Activated naive CD4-positive, alpha-beta T cell treated with anti-CD3 and anti-CD28 coated beads, Interleukin-2, amount 10 ng/mL, durations not matched to agents 7 days and 5 days (primary cell): Measurements from ENCODE around the gene EDN3.
"Not testable (repeated sequence)": the region's sequence is repeated elsewhere in the genome, so short reads cannot be mapped to it uniquely, and the experiment has no call there.

Experiments
- CTCF ChIA-PET: fragments of 350-600 bp; sonication (Branson Sonifier 250); formaldehyde crosslinking; loops from one replicate; lab custom pipeline; 2021; ENCODE audit warnings: antibody characterized with exemption; lab: Charles Lee
- DNase-seq: peaks from one replicate; pipeline ENCODE4 v3.0.0-alpha.2; 2020
- H3K27ac Mint-ChIP-seq: one replicate; pipeline ENCODE4 v1.8.0; 2021; ENCODE audit warnings: mild to moderate bottlenecking, moderate library complexity, mixed read lengths
- H3K27me3 Mint-ChIP-seq: one replicate; pipeline ENCODE4 v1.8.0; 2021; ENCODE audit warnings: mild to moderate bottlenecking, mixed read lengths
- H3K36me3 Mint-ChIP-seq: one replicate; pipeline ENCODE4 v1.8.0; 2021; ENCODE audit warnings: mixed read lengths
- H3K4me1 Mint-ChIP-seq: one replicate; pipeline ENCODE4 v1.8.0; 2021; ENCODE audit warnings: mixed read lengths
- H3K4me3 Mint-ChIP-seq: one replicate; pipeline ENCODE4 v1.8.0; 2021; ENCODE audit warnings: mild to moderate bottlenecking, moderate library complexity, mixed read lengths
- H3K9me3 Mint-ChIP-seq: one replicate; pipeline ENCODE4 v1.8.0; 2021; ENCODE audit warnings: mixed read lengths

Gene EDN3

DNA sequence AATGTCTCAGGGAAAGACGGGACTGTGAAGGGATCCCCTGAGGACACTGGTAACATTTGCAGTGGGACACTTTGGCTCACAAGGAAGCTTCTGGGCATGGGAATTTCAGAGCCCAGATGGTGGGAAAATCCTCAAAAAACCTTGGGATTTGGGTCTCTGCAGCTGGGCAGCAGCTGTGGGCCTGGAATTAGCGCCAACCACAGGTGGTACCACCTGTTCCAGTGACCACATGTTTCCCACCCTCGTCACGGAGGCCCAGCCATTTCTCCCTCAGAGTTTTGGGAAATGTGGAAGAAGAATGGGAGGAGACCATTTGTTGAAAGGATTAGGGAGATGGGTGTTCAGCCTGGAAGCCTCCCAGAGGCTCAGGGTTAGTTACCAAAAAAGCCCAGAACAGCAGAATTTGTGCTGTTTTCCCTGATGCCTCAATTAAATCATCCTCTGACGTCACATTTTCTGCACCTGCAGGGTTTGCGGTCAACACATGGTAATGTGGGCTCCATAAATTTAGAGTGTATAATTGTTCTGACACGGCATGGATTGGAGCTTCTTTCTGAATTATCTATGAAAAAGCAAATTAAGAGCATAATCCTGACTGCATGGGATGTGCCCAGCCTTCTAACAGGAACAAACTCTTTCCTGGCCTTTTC is 34.4 kb downstream of the EDN3 start:
- no peaks in the 10 kb centered on the region for H3K9me3 Mint-ChIP-seq
- H3K36me3 Mint-ChIP-seq = no peaks in the 10 kb centered on the region
- no peak overlapping the region for H3K27ac Mint-ChIP-seq
- no peak for DNase-seq
- H3K27me3 Mint-ChIP-seq = peaks cover 28% of the 10 kb centered on the region
- H3K4me3 Mint-ChIP-seq = no peak overlapping the region
- CTCF ChIA-PET = interaction anchor here (1.8 kb wide), 1 partner anchor 69 kb away, joined by 4 read pairs; no protein-coding TSS in a partner anchor
- H3K4me1 Mint-ChIP-seq = no peaks in the 10 kb centered on the region

DNA sequence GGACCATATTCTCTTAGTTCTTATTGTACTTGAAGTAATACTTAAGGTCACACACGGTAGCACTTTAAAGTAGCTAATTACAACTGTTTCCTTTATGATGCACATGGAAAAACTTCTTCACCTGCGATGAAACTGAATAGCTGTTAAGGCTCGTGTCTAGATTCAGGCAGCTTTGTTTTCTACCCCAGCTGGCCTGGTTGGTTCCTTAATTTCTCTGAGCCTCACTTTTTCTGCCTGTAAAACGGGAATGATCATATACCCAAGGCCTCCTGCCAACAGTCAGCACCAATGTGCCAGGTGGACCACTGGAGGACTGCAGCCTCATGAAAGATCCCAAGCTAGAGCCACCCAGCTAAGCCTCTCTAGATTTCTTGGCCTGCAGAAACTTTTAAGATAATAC is 35.0 kb downstream of the EDN3 start:
- no peak for DNase-seq
- H3K9me3 Mint-ChIP-seq = no peaks in the 10 kb centered on the region
- no peak overlapping the region for H3K4me3 Mint-ChIP-seq
- H3K27ac Mint-ChIP-seq = no peak overlapping the region
- peaks cover 28% of the 10 kb centered on the region for H3K27me3 Mint-ChIP-seq
- CTCF ChIA-PET = interaction anchor here (0.7 kb wide), 1 partner anchor 48 kb away, joined by 3 read pairs; no protein-coding TSS in a partner anchor
- no peaks in the 10 kb centered on the region for H3K4me1 Mint-ChIP-seq
- H3K36me3 Mint-ChIP-seq = no peaks in the 10 kb centered on the region

DNA sequence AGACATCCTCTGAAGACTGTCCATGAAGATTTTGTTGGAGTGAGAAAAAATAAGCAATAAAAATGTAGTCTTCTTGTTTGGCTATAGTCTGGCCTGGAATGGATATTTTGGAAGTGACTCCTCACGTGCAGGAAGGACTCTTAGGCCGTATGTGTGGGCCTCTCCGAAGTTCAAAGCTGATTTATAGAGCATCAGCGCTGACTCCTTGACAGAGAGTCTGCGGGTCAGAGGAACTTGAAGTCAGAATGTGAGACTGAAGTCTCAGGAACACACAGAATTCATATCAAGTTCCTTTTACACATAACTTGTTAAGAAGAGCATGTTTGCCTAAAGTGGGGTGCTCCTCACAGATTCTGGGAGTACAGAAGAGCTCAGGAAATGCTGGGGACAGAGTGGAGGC is 36.1 kb downstream of the EDN3 start:
- CTCF ChIA-PET = no interaction called here

DNA sequence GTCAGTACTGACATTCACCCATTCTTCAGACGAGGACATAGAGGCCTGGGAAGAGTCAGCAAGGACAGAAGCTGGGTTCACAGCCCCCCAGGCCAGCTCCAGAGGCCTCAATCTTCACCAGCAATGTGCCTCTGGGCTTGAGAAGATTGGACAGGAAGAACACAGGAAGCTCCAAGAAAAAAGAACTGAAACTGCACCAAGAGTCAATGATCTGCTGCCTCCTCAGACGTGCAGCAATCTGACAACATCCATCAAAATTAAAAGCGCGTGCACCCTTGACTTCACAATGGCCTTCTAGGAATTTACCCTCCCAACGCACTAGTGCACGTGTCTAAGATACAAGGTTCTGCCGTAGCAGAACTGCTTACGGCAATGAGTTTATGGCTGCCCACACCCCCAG is 38.0 kb downstream of the EDN3 start:
- CTCF ChIA-PET, DNase-seq, H3K4me3 Mint-ChIP-seq, H3K9me3 Mint-ChIP-seq, H3K36me3 Mint-ChIP-seq, H3K4me1 Mint-ChIP-seq, H3K27ac Mint-ChIP-seq: not testable (repeated sequence)
- peaks cover 21% of the 10 kb centered on the region for H3K27me3 Mint-ChIP-seq

More for the DNA sequence above, 36.1 kb downstream of the EDN3 start:
- Mint-ChIP-seq H3K4me1 (no peaks in the 10 kb centered on the region), H3K27me3 (peaks cover 21% of the 10 kb centered on the region), H3K27ac (no peak overlapping the region), H3K4me3 (no peak overlapping the region), H3K36me3 (no peaks in the 10 kb centered on the region), H3K9me3 (no peaks in the 10 kb centered on the region)
- DNase-seq = no peak

DNA sequence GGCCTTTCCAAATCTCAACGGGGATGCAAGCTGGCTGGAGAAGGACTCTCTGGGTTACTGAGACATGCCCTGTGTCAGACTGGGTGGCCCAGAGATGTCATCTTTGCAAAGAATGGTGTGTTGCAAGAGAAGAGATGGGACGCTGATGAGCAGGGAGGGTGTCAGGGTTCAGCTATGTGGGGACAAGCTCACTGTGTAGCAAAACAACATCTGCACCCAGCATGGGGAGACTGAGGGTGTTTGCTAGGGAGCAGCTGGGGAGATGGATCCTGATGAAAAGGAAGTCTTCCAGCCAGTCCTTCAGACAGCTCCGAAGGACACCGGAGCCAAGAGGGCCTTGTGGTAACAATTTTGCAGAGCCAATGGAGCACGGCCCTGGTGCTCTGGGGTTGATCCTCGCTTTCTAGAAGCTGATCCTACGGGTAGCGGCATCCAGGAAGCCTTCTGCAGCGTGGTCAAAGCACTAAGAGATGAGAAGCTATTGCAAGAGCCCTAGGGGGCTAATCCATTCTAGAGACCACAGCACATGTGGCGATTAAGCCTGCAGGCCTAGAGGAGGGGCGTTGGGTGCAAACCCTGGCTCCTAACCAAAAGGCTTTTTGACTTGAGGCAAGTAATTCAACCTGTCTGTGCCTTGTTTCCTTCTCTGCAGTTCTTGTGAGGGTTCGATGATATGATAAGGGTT is 39.9 kb downstream of the EDN3 start:
- Mint-ChIP-seq H3K4me1 (no peaks in the 10 kb centered on the region), H3K4me3 (no peak overlapping the region), H3K27ac (no peak overlapping the region), H3K9me3 (peaks cover 6% of the 10 kb centered on the region), H3K36me3 (no peaks in the 10 kb centered on the region), H3K27me3 (peaks cover 20% of the 10 kb centered on the region)
- CTCF ChIA-PET = no interaction called here
- no peak for DNase-seq

DNA sequence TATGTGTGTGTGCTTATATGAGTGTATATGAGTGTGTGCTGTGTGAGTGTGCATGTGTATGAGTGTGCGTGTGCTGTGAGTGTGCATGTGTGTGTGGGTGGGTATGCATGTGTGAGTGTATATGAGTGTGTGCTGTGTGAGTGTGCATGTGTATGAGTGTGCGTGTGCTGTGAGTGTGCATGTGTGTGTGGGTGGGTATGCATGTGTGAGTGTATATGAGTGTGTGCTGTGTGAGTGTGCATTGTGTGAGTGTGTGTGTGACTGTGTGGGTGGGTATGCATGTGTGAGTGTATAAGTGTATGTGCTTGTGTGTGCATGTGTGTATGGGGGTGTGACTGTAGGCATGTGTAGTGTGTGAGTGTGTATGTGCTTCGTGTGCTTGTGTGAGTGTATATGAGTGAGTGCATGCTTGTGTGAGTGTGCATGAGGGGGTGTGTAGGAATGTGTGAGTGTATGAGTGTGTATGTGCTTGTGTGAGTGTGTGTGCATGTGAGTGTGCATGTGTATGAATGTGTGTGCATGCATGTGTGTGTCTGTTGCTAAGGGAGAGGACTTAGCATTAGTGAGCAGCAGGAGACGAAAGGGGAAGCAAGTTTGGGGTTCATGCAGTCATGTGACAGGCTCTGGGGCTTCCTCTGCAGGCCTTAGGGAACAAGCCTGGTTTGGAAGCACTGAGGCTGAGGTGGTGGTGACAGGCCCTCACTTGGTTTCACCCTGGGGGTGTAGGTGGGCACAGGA is 41.0 kb downstream of the EDN3 start:
- CTCF ChIA-PET, H3K36me3 Mint-ChIP-seq, DNase-seq, H3K9me3 Mint-ChIP-seq, H3K4me1 Mint-ChIP-seq, H3K4me3 Mint-ChIP-seq, H3K27ac Mint-ChIP-seq: not testable (repeated sequence)
- peaks cover 20% of the 10 kb centered on the region for H3K27me3 Mint-ChIP-seq

DNA sequence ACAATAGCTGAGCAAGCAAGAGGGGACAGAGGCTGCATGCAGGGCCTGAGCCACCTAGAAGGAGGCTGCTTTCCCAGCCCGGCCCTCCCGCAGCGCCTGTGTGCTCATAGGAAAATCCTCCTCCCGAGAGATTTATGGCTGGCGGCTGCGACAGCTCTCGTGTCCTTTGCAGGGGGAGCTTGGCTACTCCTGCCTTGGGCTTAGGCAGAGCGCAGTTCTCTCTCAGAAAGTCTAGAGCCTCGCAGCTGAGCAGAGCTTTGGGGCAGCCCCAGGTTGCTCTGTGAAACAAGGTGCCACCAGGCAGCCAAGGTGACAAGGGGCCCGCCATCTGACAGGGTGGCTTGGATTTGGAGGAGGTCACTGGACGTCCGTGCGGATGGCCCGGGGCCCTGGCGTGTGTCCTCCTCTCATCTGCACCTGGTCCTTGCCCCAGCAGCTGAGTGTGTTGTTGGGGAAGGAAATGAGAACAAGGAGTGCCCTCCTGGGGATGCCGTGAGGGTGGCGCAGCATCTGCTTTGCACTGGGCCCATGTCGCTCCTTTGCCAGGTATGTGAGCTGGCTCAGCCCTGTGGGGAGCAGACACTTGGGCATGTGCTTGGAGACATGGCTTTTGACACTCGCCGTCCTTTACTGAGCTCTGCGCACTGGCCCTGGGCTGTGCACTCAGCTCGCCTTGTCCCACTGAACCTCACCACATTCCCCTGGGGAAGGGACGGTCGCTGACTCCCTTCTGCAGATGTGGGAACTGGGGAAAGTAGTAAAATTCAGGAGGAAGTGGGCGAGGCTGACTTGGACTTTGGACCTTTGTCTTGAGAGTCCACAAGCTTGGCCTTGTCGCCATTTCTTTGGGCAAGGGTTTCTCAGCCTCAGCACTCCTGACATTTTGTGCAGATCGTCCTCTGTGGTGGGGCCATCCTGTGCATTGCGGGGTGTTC is 41.9 kb downstream of the EDN3 start:
- no peak overlapping the region for H3K4me3 Mint-ChIP-seq
- H3K27ac Mint-ChIP-seq = no peak overlapping the region
- peaks cover 6% of the 10 kb centered on the region for H3K9me3 Mint-ChIP-seq
- CTCF ChIA-PET = no interaction called here
- no peaks in the 10 kb centered on the region for H3K36me3 Mint-ChIP-seq
- H3K4me1 Mint-ChIP-seq = no peaks in the 10 kb centered on the region
- no peak for DNase-seq
- peaks cover 18% of the 10 kb centered on the region for H3K27me3 Mint-ChIP-seq

DNA sequence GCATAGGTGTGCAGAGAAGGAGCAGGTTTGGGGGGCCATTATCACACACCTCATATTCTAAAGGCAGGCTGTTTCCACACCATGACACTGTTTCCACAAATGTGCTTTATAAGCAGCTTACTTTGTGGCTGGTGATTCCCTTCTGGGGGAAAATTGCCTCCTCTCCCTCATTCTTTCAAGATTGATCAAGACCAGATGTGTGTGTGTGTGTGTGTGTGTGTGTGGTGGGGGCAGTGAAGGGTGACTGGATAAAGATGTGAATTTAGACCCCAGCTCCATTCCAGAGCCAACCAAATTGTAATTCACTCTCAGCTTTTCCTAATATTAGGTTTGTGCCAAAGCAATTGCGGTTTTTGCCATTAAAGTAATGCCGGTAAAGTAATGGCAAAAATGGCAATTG is 45.6 kb downstream of the EDN3 start:
- no peaks in the 10 kb centered on the region for H3K4me1 Mint-ChIP-seq
- CTCF ChIA-PET = no interaction called here
- no peak overlapping the region for H3K27ac Mint-ChIP-seq
- H3K4me3 Mint-ChIP-seq = no peak overlapping the region
- H3K27me3 Mint-ChIP-seq = peaks cover 19% of the 10 kb centered on the region
- no peak for DNase-seq
- H3K36me3 Mint-ChIP-seq = no peaks in the 10 kb centered on the region
- peaks cover 6% of the 10 kb centered on the region for H3K9me3 Mint-ChIP-seq

DNA sequence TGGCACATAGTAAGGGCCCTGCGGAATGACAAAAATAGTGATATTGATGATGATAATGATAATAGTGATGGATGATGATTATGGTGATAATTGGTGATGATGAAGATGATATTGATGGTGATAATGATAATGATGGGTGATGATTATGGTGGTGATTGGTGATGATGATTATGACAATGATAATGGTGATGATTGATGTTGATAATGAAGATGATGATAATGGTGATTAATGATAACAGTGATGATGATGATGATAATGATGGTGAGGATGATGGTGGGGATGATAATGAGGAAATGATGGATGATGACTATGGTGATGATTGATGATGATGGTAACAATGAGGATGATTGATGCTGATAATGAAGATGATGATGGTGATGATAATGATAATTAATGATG is 48.9 kb downstream of the EDN3 start:
- H3K27ac Mint-ChIP-seq = no peak overlapping the region
- DNase-seq = no peak
- CTCF ChIA-PET = no interaction called here
- no peak overlapping the region for H3K4me3 Mint-ChIP-seq
- peaks cover 13% of the 10 kb centered on the region for H3K27me3 Mint-ChIP-seq
- no peaks in the 10 kb centered on the region for H3K4me1 Mint-ChIP-seq
- H3K36me3 Mint-ChIP-seq = no peaks in the 10 kb centered on the region
- H3K9me3 Mint-ChIP-seq = no peaks in the 10 kb centered on the region

DNA sequence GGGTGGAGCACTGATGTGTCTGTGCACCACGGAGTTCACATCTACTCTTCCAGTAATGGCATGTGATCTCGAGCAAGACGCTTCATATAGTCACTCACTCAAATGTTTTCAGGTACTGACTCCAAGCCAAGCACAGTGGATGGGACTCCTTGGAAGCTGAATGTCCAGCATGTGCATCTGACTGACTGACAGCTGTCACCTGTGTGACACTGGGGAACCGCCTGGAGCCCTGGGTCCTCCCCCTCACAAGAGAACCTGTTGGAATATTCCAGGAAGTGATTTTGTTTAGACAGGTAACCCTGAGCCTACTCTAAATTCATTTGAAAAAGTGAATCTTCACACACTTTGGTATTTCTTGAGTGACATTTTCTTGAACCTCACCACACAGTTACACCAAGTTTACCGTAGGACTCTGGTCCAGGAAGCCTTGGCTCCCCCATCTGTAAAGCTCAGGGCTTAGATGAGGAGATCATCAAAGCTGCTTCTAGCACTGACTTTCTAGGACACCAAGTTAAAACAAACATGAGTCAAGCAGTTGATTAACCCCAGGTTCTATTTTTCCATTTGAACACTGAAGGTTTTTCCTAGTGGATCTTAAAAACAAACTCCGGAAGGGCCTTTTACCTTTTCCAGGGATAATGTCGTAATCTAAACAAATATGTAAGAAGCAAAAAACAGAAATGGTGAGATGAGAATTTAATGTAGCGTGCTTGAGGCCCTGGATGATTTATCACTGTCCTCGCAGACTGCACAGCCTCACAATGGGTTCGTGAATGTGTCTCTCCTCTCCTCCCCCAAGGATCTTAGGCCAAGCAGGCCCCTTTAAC is 50.1 kb downstream of the EDN3 start:
- H3K9me3 Mint-ChIP-seq = no peaks in the 10 kb centered on the region
- no peaks in the 10 kb centered on the region for H3K4me1 Mint-ChIP-seq
- no peak for DNase-seq
- H3K36me3 Mint-ChIP-seq = no peaks in the 10 kb centered on the region
- H3K4me3 Mint-ChIP-seq = no peak overlapping the region
- peaks cover 9% of the 10 kb centered on the region for H3K27me3 Mint-ChIP-seq
- CTCF ChIA-PET = no interaction called here
- H3K27ac Mint-ChIP-seq = no peak overlapping the region

DNA sequence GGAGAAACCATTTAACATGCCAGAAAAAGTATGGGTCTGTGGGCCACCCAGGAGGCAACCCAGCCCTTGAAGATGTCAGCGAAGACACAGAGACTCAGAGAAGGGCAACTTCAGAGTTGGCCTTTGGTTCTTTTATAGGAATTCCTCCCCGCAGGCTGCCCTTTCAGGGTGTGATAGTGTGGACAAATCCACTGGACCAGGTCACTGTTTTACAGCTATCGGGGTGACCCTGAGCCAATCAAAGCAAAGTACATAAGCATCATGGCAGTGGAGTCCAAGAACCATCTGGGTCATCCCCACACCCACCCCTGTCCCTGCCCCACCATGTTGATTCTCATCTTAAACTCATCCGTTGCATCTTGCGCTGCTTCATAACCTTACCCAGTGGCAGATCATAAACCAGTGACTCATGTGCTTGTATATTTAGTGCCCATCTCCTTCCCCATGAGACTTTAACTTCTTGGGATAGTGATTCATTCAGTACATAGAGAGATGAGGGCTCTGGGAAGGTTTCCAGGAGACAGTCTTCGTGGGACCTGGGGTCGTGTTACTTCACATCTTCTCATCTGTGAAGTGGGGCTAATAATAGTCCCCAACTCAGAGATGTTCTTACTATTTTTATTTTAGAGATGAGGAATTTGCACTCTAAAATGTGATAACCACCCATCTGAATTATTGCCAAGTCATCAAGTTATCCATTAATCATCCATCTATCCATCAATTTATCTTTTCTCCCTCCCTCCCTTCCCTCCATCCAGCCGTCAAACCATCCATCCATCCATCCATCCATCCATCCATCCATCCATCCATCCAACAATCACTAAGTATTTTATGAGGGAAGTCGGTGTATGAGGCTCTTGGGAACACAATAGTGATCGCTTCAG is 51.0 kb downstream of the EDN3 start:
- Mint-ChIP-seq H3K27ac (no peak overlapping the region), H3K36me3 (no peaks in the 10 kb centered on the region), H3K9me3 (no peaks in the 10 kb centered on the region), H3K27me3 (peaks cover 10% of the 10 kb centered on the region), H3K4me3 (no peak overlapping the region), H3K4me1 (no peaks in the 10 kb centered on the region)
- CTCF ChIA-PET = no interaction called here
- no peak for DNase-seq

DNA sequence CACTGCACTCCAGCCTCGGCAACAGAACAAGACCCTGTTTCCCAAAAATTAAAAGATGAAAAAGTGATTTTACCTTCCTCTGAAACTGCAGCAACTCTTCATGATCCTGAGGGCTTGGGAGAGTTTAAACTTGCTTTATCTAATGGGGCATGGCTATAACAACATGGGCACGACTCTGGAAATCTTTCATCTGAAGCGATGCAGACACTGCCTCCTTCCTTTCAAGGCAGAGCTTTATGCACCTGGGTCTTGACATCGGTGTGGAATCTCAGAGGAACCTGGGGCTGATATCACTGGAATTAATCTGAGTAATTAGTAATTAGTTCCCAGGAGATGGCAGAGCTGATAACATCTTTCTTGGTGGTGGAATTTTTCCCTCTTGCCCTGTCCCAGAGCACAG is 52.1 kb downstream of the EDN3 start:
- Mint-ChIP-seq H3K4me3 (no peak overlapping the region), H3K4me1 (no peaks in the 10 kb centered on the region), H3K27me3 (peaks cover 11% of the 10 kb centered on the region), H3K36me3 (no peaks in the 10 kb centered on the region), H3K27ac (no peak overlapping the region), H3K9me3 (no peaks in the 10 kb centered on the region)
- CTCF ChIA-PET = no interaction called here
- DNase-seq = no peak

DNA sequence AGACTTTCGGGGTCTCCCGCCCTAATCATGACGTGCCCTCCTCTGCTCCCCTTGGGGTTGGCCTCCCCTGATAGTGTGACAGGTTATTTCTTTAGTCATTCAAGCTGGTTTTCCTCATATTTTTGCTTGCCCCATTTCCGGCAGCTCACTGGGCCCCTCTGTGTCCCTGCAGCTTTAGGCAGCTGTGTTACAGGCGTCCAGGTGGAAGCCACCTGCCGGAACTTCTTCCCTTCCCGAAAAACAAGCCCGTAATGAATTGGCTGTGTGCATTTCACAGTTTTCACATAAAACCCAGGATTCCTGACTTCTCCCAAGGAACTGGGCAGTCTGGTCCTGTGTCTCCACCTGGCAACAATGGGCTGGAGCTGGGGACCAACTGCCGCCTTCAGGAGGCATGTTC is 52.6 kb downstream of the EDN3 start:
- Mint-ChIP-seq H3K4me3 (no peak overlapping the region), H3K36me3 (no peaks in the 10 kb centered on the region), H3K27me3 (peaks cover 11% of the 10 kb centered on the region), H3K9me3 (no peaks in the 10 kb centered on the region), H3K4me1 (no peaks in the 10 kb centered on the region), H3K27ac (no peak overlapping the region)
- CTCF ChIA-PET = no interaction called here
- DNase-seq = no peak
